Hepatocyte (in vitro differentiated cells): ENCODE measurements around the gene MYOZ2.

Source experiments
- EZH2 ChIP-seq: fragments of 200-600 bp; sonication (generic); IDR thresholded peaks from 2 replicates; pipeline ENCODE4 v1.6.1; 2016; ENCODE audit warnings: antibody characterized with exemption, mild to moderate bottlenecking, borderline replicate concordance
- TF ChIP-seq, protein P1 (sequence below): fragments of 200-600 bp; sonication (generic); IDR thresholded peaks from 2 replicates; pipeline ENCODE4 v1.5.1; 2016; ENCODE audit warnings: antibody characterized with exemption, mild to moderate bottlenecking; ENCODE audit not compliant: poor library complexity

DNA sequence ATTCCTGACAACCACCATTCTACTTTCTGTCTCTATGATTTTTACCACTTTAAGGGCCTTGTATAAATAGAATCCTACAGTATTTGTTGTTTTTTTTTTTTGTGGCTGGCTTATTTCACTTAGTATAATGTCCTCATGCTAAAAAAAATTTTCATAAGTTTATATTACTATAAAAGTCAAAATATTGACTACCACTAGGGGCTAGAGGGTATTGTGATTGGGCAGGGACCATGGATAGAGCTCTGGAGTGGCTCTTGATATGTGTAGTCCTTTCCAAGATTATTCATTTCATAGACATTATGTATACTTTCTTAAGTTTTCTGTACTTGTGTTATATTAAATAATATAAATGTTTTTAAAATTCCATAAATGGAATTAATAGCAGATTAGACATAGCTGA, 34.6 kb downstream of the MYOZ2 start:
- TF ChIP-seq, protein P1, sequence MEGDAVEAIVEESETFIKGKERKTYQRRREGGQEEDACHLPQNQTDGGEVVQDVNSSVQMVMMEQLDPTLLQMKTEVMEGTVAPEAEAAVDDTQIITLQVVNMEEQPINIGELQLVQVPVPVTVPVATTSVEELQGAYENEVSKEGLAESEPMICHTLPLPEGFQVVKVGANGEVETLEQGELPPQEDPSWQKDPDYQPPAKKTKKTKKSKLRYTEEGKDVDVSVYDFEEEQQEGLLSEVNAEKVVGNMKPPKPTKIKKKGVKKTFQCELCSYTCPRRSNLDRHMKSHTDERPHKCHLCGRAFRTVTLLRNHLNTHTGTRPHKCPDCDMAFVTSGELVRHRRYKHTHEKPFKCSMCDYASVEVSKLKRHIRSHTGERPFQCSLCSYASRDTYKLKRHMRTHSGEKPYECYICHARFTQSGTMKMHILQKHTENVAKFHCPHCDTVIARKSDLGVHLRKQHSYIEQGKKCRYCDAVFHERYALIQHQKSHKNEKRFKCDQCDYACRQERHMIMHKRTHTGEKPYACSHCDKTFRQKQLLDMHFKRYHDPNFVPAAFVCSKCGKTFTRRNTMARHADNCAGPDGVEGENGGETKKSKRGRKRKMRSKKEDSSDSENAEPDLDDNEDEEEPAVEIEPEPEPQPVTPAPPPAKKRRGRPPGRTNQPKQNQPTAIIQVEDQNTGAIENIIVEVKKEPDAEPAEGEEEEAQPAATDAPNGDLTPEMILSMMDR, result no peak
- TF ChIP-seq EZH2, result no peak
